Dermis blood vessel endothelial cell (primary cell): ENCODE data around the gene FAM114A2. TPM values are rescaled to one million over a fixed set of nuclear protein-coding genes. Genes with fewer than 3 reads are reported as not detected.

Source experiments
- total RNA-seq: library from RNA; depleted of rRNA; stranded (reverse); fragments of >200 nt; gene quantifications from 2 replicates; pipeline ENCODE4 v1.2.3, GENCODE V29; 2014

The FAM114A2 gene
- total RNA-seq, 1 donor from 2014 or later = 49.9 TPM

Other genes starting within 250 kb of the FAM114A2 start
- 119 and 145 TPM in 2 replicates for gene MFAP3, start 57 bp upstream of the FAM114A2 start, total RNA-seq
- gene GALNT10, start 151.8 kb upstream of the FAM114A2 start, total RNA-seq = 38.8 and 50.1 TPM in 2 replicates